NCI-H2227 (cell line): ENCODE data around the gene SNRNP70.
A peak's percentile ranks its signal among the peaks of the same experiment; 100 is the strongest.
"Not testable (repeated sequence)": the region's sequence is repeated elsewhere in the genome, so short reads cannot be mapped to it uniquely, and the experiment has no call there.

ENCODE experiments used
- DNase-seq: peaks from one replicate; lab custom pipeline; 2025; ENCODE audit not compliant: unreplicated experiment; lab: John Stamatoyannopoulos, UW

The SNRNP70 gene, protein sequence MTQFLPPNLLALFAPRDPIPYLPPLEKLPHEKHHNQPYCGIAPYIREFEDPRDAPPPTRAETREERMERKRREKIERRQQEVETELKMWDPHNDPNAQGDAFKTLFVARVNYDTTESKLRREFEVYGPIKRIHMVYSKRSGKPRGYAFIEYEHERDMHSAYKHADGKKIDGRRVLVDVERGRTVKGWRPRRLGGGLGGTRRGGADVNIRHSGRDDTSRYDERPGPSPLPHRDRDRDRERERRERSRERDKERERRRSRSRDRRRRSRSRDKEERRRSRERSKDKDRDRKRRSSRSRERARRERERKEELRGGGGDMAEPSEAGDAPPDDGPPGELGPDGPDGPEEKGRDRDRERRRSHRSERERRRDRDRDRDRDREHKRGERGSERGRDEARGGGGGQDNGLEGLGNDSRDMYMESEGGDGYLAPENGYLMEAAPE

DNA sequence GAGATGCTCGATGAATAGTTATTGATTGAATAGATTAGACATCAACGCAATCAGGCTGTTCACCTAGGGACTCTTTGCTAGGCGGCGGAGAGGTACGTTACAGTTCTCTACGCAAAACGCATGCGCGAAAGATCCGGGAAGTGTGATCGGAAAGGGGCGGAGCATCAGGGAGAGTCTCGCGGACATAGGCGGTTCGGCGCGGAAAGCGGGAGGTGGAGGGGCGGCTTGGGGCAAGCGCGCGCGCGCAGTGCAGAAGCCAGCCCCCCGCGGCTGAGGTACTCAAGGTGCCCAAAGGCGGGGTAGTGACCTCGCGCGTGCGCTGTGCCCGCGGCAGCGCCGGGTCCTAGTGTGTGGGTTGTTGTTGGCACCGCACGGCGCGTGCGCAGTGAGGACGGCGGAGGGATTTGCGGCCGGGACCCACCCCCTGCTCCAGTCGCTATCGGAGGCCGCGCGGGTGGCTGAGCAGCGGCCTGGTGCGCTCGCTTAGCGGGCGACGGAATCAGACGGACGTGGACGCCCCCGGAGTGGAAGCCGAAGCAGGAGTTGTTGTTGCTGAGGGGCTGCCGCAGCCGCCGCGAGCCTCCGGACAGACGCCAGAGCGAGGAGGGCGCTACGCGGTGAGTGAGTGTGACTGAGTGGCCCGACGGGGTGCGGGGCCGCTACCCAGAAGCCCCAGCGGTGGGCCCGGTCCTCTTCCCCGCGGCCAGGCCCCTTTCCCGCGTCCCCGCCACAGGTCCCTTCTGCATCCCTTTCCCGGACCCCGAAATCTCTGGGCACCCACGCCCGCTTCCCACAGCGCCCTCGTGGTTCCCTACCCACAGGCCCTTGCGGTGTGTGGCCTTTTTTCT is at the start of gene SNRNP70:
Gene SNRNP70 (plus strand): TSS at position 432 of the 848 bp plus-strand sequence. CDS start 964 bp downstream, outside the sequence.
- peak; percentile 99 for DNase-seq

- peak; percentile 52 for DNase-seq
Measured at GRCh38 chr19:49036815-49037214, 48.4 kb upstream of the SNRNP70 start, which contains the start of gene CGB1. Gene CGB1, minus strand, starts transcription at chr19:49036895. Its CDS starts 184 bp downstream, at chr19:49036711.

DNA sequence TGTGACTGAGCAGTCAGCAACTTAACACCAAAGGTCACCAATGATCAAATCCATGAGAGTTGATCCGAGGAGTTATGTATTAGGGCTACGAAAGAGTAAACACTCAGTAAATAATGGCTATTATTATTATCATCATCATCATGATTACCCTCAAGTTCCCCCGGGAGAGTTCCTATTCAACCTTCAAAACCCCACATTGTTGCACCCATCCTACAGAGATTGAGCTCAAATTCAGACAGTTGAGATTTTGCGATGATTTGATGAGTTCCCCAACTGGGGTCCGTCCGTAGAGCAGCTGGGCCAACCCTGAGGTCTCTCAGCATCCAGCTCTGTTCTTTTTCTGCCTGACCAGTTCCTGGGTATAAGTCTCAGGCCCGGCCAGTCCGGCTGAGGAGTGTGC is 47.1 kb upstream of the SNRNP70 start:
- DNase-seq = not testable (repeated sequence)

DNA sequence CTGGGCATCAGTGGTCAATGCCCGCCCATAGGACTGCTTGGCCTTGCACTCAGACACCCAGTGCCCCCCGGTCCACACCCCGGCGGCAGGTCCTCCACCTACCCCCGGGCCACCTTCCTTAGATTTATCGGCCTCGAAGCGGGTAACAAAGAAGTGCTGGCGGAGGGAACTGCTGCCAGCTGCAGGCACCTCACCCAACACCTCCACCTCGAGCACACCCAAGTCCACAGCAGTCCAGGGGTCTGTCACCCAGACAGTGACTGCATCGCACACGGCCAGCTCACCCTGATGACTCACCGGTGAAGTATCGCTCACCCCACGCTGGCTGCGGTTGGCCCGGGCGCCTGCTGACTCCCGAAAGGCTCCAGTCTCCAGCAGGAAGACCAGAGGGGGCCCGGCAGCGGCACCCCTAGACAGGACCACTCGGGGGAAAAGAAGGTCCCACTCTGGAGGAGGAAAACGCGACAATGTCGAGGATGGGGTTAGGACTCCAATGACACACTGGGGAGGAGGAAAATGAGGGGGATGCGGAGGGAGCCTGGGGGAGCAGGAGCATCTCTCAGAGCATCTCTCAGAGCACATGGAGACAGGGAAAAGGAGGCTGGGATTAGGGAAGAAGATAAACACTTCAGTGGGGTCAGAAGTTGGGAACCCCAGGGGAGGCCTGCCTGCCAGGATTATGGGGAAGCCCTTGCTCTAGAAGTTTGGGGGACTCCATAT is 46.5 kb upstream of the SNRNP70 start:
- not testable (repeated sequence) for DNase-seq

DNA sequence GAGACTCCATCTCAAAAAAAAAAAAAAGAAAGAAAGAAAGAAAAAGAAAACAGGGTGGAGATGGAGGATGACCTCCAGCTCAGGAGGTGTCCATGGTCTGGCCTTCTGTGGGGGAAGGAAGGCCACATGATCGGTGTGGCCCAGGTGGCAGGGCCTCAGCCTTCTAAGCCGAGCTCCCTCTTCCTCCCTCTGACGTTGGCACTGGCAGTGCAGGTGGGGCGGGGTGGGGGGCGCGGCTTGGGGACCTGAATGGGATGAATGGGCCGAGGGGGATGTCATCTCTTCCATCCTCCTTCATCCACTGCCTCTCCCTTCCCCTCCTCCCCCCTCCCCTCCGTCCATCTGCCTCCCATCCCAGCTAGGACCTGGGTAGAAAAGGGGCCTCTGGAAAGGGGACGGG is 45.5 kb upstream of the SNRNP70 start:
- not testable (repeated sequence) for DNase-seq

DNA sequence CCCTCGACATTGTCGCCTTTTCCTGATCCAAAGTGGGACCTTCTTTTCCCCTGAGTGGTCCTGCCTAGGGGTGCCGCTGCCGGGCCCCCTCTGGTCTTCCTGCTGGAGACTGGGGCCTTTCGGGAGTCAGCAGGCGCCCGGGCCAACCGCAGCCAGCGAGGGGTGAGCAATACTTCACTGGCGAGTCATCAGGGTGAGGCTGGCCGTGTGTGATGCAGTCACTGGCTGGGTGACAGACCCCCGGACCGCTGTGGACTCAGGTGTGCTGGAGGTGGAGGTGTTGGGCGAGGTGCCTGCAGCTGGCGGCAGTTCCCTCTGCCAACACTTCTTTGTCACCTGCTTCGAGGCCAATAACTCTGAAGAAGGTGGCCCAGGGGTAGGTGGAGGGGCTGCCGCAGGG is 43.1 kb upstream of the SNRNP70 start:
- DNase-seq = no peak

GRCh38 chr19:49042666-49043065 is 42.6 kb upstream of the SNRNP70 start:
- not testable (repeated sequence) for DNase-seq

GRCh38 chr19:49043548-49043947 is 41.7 kb upstream of the SNRNP70 start, which contains the start of gene CGB5:
Gene CGB5, plus strand, starts transcription at chr19:49043848. Its CDS starts 362 bp downstream, at chr19:49044210.
- DNase-seq = not testable (repeated sequence)

DNA sequence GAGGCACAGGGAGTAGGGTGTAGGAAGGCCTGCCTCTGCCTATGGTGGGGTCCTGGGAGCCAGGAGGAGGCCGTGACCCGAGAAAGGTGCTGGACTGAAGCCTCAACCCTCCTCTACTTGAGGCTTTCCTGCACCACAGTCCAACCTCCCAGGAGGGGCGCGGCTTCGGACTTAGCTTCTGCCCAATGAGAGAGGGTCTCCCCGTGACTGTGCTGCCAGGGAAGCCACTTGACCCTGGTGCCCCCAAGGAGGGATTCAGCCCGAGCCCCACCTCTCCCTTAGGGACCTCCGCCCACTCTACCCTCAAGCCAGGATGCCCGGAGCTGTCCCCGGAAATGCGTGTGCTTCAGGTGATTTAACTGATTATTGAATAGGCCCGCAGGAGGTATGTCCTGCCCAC is 36.2 kb upstream of the SNRNP70 start, which contains the start of gene CGB8:
Gene CGB8 (minus strand): TSS at position 101 of the 400 bp plus-strand sequence. CDS start 372 bp downstream, outside the sequence.
- not testable (repeated sequence) for DNase-seq

DNA sequence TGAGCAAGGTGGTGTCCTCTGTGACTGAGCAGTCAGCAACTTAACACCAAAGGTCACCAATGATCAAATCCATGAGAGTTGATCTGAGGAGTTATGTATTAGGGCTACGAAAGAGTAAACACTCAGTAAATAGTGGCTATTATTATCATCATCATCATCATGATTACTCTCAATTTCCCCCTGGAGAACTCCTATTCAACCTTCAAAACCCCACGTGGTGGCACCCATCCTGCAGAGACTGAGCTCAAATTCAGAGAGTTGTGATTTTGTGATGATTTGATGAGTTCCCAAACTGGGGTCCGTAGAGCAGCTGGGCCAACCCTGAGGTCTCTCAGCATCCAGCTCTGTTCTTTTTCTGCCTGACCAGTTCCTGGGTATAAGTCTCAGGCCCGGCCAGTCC is 35.4 kb upstream of the SNRNP70 start:
- DNase-seq = not testable (repeated sequence)

DNA sequence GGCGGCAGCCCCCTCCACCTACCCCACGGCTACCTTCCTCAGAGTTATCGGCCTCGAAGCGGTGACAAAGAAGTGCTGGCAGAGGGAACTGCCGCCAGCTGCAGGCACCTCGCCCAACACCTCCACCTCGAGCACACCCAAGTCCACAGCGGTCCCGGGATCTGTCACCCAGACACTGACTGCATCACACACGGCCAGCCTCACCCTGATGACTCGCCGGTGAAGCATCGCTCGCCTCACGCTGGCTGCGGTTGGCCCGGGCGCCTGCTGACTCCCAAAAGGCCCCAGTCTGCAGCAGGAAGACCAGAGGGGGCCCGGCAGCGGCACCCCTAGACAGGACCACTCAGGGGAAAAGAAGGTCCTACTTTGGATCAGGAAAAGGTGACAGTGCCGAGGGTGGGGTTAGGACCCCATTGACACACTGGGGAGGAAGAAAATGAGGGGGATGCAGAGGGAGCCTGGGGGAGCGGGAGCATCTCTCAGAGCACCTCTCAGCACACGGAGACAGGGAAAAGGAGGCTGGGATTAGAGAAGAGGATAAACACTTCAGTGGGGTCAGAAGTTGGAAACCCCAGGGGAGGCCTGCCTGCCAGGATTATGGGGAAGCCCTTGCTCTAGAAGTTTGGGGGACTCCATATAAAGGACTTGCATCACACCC is 34.7 kb upstream of the SNRNP70 start:
- DNase-seq = not testable (repeated sequence)

DNA sequence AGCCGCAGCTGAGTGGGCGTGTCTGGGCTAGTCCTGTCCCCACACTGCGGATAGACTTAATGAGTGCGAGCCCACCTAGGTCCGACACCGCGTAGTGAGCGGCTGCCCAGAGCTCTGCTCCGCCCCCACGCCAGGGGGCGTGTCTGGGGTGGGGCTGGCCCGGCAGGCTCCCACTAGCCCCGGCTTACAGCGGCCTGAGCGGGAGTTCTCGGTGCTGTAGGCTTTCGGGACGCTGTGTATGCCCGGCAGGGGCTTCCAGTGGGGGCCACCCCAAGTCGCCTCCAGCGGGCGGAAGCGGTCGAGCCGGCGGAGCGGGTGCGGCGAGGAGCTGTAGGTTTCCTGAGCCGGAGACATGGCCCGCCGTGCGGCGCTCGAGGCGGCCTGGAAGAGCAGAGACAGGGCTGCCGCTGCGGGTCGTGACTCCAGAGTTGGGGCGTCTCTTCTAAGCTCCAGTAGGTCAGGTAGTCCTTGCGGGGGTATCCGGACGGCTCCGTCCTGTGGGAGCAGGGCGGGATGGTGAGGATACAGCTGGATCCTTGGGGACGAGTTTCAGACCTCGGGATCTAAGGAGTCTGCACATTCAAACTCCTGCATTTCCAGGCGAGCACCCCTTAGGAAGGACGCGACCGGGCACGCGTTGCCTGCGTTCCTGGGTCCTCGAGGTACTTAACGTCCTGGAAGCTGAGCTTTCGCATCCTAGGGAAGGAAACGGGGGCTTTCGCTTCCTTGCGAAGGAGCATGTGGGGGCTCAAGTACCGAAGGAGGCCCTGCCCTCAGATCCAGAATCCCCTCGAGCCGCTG is 28.9 kb upstream of the SNRNP70 start:
- peak; percentile 59 for DNase-seq

GRCh38 chr19:49056902-49057596 is 28.2 kb upstream of the SNRNP70 start:
- not testable (repeated sequence) for DNase-seq

GRCh38 chr19:49057636-49058234 is 27.5 kb upstream of the SNRNP70 start, which contains the start of gene CGB7:
Gene CGB7, minus strand, starts transcription at chr19:49057749. Its CDS starts 2,374 bp downstream, at chr19:49055375.
- peak; percentile 56 for DNase-seq

GRCh38 chr19:49058562-49058961 is 26.7 kb upstream of the SNRNP70 start:
- peak; percentile 10 for DNase-seq

DNA sequence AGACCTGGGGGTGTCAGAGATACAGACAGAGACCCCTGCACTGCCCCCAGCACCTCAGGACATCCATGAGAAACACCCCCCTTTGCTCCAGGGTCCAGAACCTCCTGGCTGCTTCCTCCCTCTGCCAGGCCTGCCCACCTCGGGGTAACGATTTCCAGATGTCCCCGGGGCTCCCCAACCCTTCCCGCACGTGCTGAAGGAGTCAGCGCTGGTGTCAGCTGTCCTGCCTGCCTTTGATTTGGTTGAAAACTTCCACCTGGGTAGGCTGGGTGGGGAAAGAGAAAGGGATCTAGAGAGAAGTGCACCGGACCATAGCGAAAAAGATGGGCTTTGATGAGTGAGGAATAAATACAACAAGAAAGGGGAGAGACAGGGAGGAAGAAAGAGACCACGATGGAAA is 26.2 kb upstream of the SNRNP70 start:
- no peak for DNase-seq

- no peak for DNase-seq
Measured at GRCh38 chr19:49061000-49061399, 24.3 kb upstream of the SNRNP70 start.

DNA sequence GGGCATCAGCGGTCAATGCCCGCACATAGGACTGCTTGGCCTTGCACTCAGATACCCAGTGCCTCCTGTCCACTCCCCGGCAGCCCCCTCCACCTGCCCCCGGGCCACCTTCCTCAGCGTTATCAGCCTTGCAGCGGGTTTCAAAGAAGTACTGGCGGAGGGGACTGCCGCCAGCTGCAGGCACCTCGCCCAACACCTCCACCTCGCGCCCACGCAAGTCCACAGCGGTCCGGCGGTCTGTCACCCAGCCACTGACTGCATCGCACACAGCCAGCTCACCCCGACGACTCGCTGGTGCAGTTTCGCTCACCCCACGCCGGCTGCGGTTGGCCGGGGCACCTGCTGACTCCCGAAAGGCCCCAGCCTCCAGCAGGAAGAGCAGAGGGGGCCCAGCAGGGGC is 23.8 kb upstream of the SNRNP70 start:
- no peak for DNase-seq
